HG02885 (cell line): ENCODE results near the gene LEP.
"Not testable (repeated sequence)": the region's sequence is repeated elsewhere in the genome, so short reads cannot be mapped to it uniquely, and the experiment has no call there.

Source experiments
- ATAC-seq: cut with Tn5 transposase; IDR thresholded peaks from one replicate; pipeline ENCODE4 v1.9.1; 2021; ENCODE audit warnings: mild to moderate bottlenecking; ENCODE audit not compliant: unreplicated experiment, poor library complexity

LEP gene

GRCh38 chr7:128270826-128271272 lies 29.8 kb downstream of the LEP start:
- ATAC-seq = no peak

GRCh38 chr7:128271471-128271941 lies 30.4 kb downstream of the LEP start:
- no peak for ATAC-seq

- no peak for ATAC-seq
Measured at GRCh38 chr7:128271942-128272481, 30.9 kb downstream of the LEP start.

DNA sequence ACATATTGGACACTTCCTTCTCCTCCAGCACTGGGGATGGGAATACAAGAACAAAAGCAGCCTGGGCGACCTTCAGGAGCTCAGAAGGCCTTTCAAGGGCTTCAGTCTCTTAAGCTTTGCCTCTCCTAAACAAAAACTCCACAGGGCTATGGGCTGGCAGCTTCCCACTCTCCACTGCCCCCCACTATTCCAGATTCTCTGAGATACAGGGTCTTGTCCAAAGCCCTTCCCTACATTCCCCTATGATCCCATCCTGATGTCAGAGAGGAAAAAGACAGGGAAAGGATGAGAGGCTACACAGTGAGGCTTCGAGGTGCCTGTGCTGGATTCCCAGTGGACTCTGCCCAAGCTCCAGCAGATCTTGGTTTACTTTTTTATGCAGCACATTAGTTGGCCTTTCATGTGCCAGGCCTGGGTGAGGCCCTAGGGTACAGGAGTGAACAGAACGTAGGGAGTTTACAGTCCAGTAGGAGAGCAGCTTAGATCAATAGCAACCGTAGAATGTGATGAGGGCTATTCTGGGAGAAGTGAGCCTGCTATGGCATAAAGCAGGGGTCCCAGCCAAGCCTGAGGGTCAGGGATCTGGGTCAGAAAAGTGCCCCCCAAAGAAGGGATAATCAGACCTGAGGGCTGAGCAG lies 33.3 kb downstream of the LEP start:
- ATAC-seq = no peak

DNA sequence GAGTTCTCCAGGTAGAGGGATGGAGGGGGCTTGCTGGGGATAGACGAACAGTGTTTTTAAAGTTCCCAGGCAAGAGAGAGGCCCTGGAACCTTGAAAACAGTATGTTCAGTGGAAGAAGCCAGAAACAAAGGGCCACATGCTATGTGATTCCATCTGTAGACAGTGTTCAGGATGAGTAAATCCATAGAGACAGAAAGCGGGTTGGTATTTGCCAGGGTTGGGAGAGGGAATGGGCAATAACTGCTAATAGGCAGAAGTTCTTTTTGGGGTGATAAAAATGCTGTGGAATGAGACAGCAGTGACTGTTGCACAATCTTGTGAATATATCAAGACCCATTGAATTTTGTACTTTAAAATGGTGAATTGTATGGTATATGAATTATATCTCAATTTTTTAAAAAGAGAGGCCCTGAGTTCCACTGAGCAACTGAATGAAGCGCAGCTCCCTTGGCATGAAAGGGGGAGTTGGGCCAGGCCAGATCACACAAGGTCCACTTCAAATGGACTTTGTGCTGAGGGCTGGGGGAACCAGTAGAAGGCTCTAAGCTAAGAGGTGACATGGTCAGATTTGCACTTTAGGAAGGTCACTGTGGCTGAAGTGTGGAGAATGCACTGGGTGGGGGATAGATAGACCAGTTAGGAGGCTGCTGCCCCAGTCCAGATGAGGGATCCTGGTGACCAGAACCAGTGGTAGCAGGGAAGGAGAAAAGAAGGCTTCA lies 34.0 kb downstream of the LEP start:
- ATAC-seq = no peak

GRCh38 chr7:128275681-128276080 lies 34.6 kb downstream of the LEP start:
- ATAC-seq = no peak

DNA sequence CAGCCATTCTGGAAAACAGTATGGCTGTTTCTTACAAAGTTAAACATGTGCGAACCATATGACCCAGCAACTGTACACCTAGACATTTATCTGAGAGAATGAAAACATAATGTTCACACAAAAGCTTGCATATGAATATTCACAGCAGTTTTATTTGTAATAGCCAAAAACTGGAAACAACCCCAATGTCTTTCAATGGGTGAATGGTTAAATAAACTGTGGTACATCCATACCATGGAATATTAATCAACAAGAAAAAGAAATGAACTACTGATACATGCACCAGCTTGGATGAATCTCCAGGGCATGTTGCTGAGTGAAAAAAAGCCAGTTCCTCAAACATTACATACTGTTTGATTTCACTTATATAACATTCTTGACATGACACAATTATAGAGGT lies 37.3 kb downstream of the LEP start:
- no peak for ATAC-seq

GRCh38 chr7:128279124-128279713 lies 38.1 kb downstream of the LEP start:
- ATAC-seq = no peak

- ATAC-seq = not testable (repeated sequence)
Measured at GRCh38 chr7:128280451-128280850, 39.4 kb downstream of the LEP start.

GRCh38 chr7:128281605-128282380 lies 40.7 kb downstream of the LEP start:
- ATAC-seq = no peak

- ATAC-seq = no peak
Measured at GRCh38 chr7:128284102-128284501, 43.0 kb downstream of the LEP start.

GRCh38 chr7:128287556-128287955 lies 46.5 kb downstream of the LEP start:
- no peak for ATAC-seq

- not testable (repeated sequence) for ATAC-seq
Measured at GRCh38 chr7:128298004-128298403, 56.9 kb downstream of the LEP start.

GRCh38 chr7:128299109-128299607 lies 58.1 kb downstream of the LEP start:
- no peak for ATAC-seq

GRCh38 chr7:128302139-128302538 lies 61.1 kb downstream of the LEP start:
- ATAC-seq = no peak

DNA sequence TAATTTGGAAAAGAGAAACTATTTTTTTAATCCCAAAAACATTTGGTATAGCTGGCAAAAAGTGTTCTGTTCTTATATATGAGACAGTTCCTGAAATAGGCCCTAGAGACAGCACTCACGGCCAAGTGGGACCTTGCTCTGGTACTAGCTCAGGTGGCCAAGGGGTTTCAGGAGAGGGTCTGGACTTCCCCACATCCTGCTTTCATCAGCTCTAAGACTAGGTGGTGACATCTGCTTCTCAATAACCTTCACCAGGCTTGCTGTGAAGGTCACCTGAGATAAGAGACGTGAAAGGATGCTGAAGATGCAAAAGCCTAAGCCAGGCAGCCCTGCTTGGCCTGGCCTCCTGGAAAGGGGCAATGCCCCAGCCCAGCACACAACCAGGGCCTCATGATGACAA lies 62.1 kb downstream of the LEP start:
- no peak for ATAC-seq

- no peak for ATAC-seq
Measured at GRCh38 chr7:128303643-128304042, 62.6 kb downstream of the LEP start.

DNA sequence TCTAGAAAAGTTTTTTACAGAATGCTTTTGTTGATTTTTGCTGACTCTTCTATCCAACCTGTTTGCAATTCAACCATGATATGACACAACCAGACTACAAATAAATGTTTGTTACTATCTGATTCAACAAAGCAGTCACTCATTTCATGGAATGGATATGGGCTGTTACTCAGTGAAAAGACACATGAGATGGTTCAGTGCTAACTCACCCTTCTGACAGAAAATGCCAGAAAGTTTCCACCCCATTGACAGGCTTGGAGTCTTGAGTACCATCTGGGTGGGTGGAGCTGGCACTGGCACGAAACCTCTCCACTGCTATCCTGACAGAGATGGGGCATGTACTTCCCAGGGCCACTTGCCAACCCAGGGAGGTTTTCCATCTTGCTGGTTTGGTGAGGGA lies 63.1 kb downstream of the LEP start:
- no peak for ATAC-seq

- ATAC-seq = no peak
Measured at GRCh38 chr7:128307061-128307460, 66.0 kb downstream of the LEP start.
